NCI-H2107 treated with DMSO at 0.1 percent for 48 hours (cell line): ENCODE results near the gene RNF186.
A peak's percentile ranks its signal among the peaks of the same experiment; 100 is the strongest.
"Not testable (repeated sequence)": the region's sequence is repeated elsewhere in the genome, so short reads cannot be mapped to it uniquely, and the experiment has no call there.

Experiments
- DNase-seq: peaks from one replicate; lab custom pipeline; 2025; ENCODE audit not compliant: unreplicated experiment; lab: John Stamatoyannopoulos, UW

RNF186 gene

DNA sequence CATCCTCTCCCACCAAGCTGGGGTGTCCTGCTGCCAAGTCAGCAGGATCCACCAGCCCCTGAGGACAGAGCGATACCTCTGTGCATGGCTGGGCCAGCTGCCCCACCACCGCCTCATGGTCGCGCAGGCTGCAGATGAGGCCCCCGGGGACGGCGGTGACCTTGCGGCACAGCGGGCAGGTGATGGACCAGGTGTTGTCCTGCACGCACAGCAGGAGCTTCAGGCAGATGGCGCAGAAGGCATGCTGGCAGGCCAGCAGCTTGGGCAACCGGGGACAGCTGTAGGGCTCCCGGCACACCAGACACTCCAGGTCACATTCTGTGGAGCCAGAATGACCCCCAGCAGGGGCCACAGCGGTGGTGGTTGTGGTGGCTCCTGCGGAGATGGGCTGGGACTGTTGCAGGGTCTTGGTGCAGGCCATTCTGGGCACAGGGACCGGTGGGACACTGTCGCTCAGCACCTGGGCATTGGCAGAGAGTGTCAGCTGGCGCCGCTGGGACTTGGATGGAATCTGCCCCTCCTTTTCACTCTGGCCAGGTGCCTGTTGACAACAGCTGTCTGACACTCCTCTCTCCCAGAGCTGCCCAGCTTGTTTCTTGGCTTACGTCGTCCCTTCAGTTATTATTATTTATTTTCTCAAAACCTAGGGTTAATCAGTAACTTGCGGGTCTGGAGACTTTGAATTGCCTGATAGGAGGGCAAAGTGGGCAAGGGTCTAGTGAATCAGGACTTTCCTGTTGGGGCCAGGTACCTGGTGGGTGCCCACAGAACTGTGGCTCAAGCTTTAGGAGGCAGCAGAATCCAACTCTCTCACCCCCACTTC, at the start of gene RNF186:
Gene RNF186 (minus strand): TSS at position 603 of the 823 bp plus-strand sequence. CDS start 182 bp downstream, at position 421.
- peak; percentile 70 for DNase-seq

DNA sequence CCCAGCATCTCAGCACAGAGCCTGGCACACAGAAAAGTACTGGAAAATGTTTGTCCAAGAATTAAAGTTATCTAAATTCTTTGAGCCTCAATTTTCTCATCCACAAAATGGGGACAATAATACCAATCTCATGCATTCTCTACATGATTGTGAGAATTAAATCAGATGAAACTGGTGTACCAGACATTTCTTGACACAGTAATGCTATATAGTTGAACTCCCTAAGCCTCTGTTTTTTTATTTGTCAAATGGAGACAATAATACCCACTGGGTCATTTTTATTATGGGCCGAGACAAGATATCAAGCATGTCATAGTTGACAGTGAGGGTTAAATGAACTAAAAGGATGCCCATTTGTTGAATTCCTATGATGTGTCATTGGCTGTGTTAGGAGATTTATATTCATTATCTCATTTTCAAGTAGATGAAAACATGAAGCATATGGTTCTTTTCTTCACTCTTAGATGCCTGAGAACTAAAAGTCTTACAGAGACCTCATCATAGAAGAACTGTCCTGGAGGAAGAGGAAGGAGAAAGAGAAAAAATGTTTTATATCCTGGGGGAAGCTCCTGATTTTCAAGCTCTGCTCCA, 49.6 kb upstream of the RNF186 start:
- no peak for DNase-seq

DNA sequence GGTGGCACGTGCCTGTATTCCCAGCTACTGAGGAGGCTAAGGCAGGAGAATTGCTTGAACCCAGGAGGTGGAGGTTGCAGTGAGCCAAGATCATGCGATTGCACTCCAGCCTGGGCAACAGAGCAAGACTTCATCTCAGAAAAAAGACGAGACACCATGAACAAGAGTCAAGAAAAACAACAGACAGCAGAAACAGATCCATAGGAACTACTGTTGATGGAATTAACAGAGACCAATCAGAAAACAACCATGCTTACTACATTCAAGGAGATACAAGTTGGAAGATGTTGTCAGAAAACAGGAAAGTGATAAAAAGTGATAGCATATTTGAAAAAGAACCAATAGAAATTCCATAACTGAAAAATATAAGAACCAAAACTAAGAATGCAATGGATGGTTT, 47.9 kb upstream of the RNF186 start:
- DNase-seq, result no peak

- DNase-seq, result no peak
Measured at GRCh38 chr1:19861842-19862530, 46.9 kb upstream of the RNF186 start.

- no peak for DNase-seq
Measured at GRCh38 chr1:19861034-19861433, 46.0 kb upstream of the RNF186 start.

DNA sequence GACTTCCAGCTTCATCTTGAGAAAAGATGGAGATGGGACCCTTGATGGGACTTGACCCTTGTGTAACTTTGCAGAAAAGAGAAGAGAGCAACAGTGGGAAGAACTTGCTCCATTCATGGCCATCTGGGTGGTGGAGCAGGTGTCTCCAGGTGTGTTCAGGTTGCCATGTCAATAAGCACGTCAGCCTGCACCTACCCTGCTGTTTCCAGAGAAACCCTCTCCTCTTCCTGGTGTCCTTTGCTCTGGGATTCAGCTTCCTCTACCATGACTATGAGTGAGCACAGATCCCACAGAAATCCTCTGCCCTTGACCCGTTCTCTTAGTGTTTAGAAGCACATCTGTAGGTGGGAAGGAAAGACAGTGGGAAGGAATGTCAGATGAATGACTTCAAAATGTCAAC, 45.3 kb upstream of the RNF186 start:
- no peak for DNase-seq

DNA sequence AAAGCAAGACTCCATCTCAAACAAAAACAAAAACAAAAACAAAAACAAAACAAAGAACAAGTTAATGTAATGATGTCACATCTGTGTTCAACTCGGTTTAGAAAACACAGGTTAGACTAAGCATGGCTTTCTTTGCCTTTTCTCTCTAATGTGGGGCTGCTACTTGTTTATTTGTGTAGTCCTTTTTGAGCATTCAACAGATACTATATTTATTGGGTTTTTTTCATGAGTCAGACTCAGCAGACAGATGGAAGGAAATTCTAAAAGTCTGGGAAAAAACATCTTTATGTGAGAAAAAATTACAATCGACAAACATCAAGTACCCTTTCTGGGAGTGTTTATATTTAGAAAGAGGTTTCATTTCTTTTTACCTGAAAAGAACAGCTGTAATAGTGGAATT, 44.8 kb upstream of the RNF186 start:
- no peak for DNase-seq

DNA sequence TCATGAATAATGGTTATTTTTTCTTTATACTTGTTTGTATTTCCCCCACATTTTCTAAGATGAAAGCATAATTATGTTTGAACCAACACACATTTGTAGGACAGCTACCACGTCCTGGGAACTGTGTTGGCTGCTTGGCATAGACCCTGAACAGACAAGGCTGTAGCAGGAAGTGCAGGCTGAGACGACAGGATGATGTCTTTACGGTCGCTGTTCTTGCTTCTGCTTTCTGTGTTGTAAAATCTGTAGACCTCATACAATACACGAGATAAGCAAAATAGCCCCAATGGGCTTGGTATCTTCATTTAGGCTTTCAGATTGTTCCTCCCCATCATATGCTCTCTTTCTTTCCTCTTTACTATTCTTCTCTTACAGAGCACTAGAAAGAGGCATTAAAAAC, 43.8 kb upstream of the RNF186 start:
- no peak for DNase-seq

DNA sequence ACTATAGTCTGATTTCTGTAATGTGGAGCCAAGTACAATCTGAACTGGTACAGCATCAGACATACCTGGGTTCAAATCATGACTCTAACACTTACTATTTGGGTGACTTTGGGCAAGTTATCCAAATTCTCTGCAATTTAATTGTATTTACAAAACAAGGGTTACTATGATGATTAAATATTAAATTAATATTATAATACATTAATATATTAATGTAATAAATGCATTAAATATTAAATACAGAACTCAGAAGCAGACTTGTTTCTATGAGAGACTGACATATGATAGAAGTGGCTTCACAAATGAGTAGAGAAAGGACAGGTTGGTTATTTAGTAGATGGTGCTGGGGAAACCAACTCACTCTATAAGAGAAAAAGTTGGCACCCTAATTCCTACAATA, 39.8 kb upstream of the RNF186 start:
- no peak for DNase-seq

GRCh38 chr1:19852036-19852435, 37.0 kb upstream of the RNF186 start:
- DNase-seq, result no peak

- DNase-seq, result no peak
Measured at GRCh38 chr1:19850214-19850613, 35.1 kb upstream of the RNF186 start.

- not testable (repeated sequence) for DNase-seq
Measured at GRCh38 chr1:19849307-19849706, 34.2 kb upstream of the RNF186 start.

DNA sequence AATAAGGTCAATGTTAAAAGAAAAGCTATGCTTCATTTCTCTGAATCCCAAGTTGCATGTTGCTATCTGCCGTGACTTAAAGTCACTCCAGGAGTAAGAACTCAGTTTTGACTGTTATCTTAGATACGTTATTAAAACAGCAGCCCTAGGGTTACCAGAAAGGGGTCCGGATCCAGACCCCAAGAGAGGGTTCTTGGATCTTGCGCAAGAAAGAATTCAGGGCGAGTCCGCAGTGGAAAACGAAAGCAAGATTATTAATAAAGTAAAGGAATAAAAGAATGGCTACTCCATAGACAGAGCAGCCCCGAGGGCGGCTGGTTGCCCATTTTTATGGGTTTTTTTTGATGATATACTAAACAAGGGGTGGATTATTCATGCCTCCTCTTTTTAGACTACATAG, 32.3 kb upstream of the RNF186 start:
- not testable (repeated sequence) for DNase-seq

- DNase-seq, result no peak
Measured at GRCh38 chr1:19846338-19846737, 31.3 kb upstream of the RNF186 start.

GRCh38 chr1:19845555-19845954, 30.5 kb upstream of the RNF186 start:
- DNase-seq, result no peak

- no peak for DNase-seq
Measured at GRCh38 chr1:19844731-19845495, 29.8 kb upstream of the RNF186 start.

GRCh38 chr1:19840228-19840627, 25.1 kb upstream of the RNF186 start:
- no peak for DNase-seq

DNA sequence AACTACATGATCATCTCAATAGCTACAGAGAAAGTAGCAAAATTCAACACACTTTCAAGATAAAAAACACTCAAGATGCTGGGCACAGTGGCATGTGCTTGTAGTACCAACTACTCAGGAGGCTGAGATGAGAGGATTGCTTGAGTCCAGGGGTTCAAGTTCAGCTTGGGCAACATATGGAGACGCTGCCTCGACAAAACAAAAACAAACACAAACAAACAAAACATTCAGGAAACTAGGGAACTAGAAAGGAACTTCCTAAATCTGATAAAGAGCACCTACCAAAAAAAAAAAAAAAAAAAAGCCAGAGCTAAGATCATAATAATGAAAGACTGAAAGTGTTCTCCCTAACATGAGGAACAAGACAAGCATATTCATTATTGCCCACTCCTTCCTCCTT, 22.8 kb upstream of the RNF186 start:
- DNase-seq, result no peak

DNA sequence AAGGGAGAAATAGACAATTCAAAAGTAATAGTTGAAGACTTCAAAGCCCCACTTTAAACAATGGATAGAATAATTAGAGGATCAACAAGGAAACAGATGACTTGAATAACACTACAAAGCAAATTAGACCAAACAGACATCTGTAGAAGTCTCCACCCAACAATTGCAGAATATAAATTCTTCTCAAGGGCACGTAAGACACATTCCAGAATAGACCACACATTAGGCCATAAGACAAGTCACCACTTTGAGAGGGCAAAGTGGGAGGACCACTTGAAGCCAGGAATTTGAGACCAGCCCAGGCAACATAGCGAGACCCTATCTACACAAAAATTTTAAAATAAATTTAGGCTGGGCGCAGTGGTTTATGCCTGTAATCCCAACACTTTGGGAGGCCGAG, 20.5 kb upstream of the RNF186 start:
- DNase-seq, result no peak

- DNase-seq, result no peak
Measured at GRCh38 chr1:19831441-19831840, 16.4 kb upstream of the RNF186 start.

GRCh38 chr1:19828546-19828945, 13.5 kb upstream of the RNF186 start:
- DNase-seq, result no peak
